ENCODE measurements around the gene PJVK. TPM values are rescaled to one million over a fixed set of nuclear protein-coding genes. Genes with fewer than 3 reads are reported as not detected.

Gene PJVK
- polyA plus RNA-seq, 3 donors = 1.4 TPM; not detected in 2

- no peak overlapping the region for H3K9ac ChIP-seq (ENCODE audit: insufficient read depth, low read length, poor library complexity, severe bottlenecking)
- no peaks in the 10 kb centered on the region for H3K4me1 ChIP-seq (ENCODE audit: control insufficient read depth in 1 of 2, insufficient read depth in 2 of 2, low read length in 2 of 2)
- H2AFZ ChIP-seq (ENCODE audit: insufficient read depth, low read depth, low read length, poor library complexity, severe bottlenecking) = no peak overlapping the region
- TF ChIP-seq, protein P1, sequence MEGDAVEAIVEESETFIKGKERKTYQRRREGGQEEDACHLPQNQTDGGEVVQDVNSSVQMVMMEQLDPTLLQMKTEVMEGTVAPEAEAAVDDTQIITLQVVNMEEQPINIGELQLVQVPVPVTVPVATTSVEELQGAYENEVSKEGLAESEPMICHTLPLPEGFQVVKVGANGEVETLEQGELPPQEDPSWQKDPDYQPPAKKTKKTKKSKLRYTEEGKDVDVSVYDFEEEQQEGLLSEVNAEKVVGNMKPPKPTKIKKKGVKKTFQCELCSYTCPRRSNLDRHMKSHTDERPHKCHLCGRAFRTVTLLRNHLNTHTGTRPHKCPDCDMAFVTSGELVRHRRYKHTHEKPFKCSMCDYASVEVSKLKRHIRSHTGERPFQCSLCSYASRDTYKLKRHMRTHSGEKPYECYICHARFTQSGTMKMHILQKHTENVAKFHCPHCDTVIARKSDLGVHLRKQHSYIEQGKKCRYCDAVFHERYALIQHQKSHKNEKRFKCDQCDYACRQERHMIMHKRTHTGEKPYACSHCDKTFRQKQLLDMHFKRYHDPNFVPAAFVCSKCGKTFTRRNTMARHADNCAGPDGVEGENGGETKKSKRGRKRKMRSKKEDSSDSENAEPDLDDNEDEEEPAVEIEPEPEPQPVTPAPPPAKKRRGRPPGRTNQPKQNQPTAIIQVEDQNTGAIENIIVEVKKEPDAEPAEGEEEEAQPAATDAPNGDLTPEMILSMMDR (IDR thresholded peaks at IDR 0.05) = no peak
- peaks cover 0 to 2% of the 10 kb centered on the region in 2 donors for H3K27me3 ChIP-seq (ENCODE audit: control insufficient read depth in 2 of 2, insufficient read depth in 2 of 2, low read length in 2 of 2)
- H3K36me3 Mint-ChIP-seq = peaks cover 51 to 77% of the 10 kb centered on the region in 2 donors
- H3K27me3 Mint-ChIP-seq (ENCODE audit: low read depth in 3 of 3) = no peaks in the 10 kb centered on the region
- peaks cover 18% of the 10 kb centered on the region for H3K79me2 ChIP-seq (ENCODE audit: insufficient read depth, low read length)
- no peaks in the 10 kb centered on the region for H4K20me1 ChIP-seq (ENCODE audit: insufficient read depth, low read length)
- no peak overlapping the region for H3K4me3 ChIP-seq (replicated peaks in 1 of 3; ENCODE audit: low read depth in 2 of 3, low read length in 3 of 3)
- H3K36me3 ChIP-seq (replicated peaks in 1 of 2; ENCODE audit: control insufficient read depth in 1 of 2, insufficient read depth in 2 of 2, low read length in 2 of 2) = peaks cover 18 to 58% of the 10 kb centered on the region in 2 donors
- no CpG with 5 or more reads among the region's 2 CpGs for WGBS (ENCODE audit: insufficient coverage)
- intact Hi-C loops (cut with micrococcal nuclease) = no loop called here
- H3K4me2 ChIP-seq (replicated peaks; ENCODE audit: extremely low read depth, low read length, poor library complexity, severe bottlenecking) = no peak overlapping the region
- peaks cover 2 to 17% (median 10%) of the 10 kb centered on the region in 7 donors for H3K9me3 Mint-ChIP-seq
- no peaks in the 10 kb centered on the region for H3K4me1 Mint-ChIP-seq
- DNase-seq = no peak
- H3K27ac ChIP-seq (ENCODE audit: low read depth in 1 of 2, low read length in 2 of 2) = no peak overlapping the region
- H3K27ac Mint-ChIP-seq = no peak overlapping the region
- no peaks in the 10 kb centered on the region for H3K9me3 ChIP-seq (replicated peaks in 1 of 2; ENCODE audit: control insufficient read depth in 1 of 2, insufficient read depth in 1 of 2, low read length in 2 of 2)
- no peak overlapping the region for H3K4me3 Mint-ChIP-seq
These were observed 23.7 kb upstream of the PJVK start for GRCh38 chr2:178427458-178427857.

DNA sequence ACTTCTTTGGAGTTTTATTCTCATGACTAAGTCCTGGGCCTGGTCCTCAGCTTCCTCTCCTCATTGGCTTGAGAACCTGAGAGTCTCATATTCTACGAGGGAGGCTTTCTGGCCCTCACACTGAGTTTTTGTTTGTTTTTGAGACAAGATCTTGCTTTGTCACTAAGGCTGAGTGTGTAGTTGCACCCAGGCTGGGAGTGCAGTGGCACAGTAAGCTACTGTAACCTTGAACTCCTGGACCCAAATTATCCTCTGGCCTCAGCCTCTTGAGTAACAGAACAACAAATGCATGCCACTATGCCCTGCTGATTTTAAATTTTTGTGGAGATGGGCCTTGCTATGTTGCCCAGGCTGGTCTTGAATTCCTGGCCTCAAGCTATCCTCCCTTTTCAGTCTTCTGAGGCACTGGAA, 22.8 kb upstream of the PJVK start:
- no peak overlapping the region for H3K4me3 Mint-ChIP-seq
- Histone ChIP-seq H3K9me3 (replicated peaks in 1 of 2; ENCODE audit: control insufficient read depth in 1 of 2, insufficient read depth in 1 of 2, low read length in 2 of 2) (no peaks in the 10 kb centered on the region), H3K27me3 (ENCODE audit: control insufficient read depth in 2 of 2, insufficient read depth in 2 of 2, low read length in 2 of 2) (peaks cover 0 to 2% of the 10 kb centered on the region in 2 donors), H2AFZ (ENCODE audit: insufficient read depth, low read depth, low read length, poor library complexity, severe bottlenecking) (no peak overlapping the region), H3K9ac (ENCODE audit: insufficient read depth, low read length, poor library complexity, severe bottlenecking) (no peak overlapping the region), H3K79me2 (ENCODE audit: insufficient read depth, low read length) (peaks cover 12% of the 10 kb centered on the region), H3K4me2 (replicated peaks; ENCODE audit: extremely low read depth, low read length, poor library complexity, severe bottlenecking) (no peak overlapping the region), H4K20me1 (ENCODE audit: insufficient read depth, low read length) (no peaks in the 10 kb centered on the region), H3K4me3 (replicated peaks in 1 of 3; ENCODE audit: low read depth in 2 of 3, low read length in 3 of 3) (no peak overlapping the region), H3K36me3 (replicated peaks in 1 of 2; ENCODE audit: control insufficient read depth in 1 of 2, insufficient read depth in 2 of 2, low read length in 2 of 2) (peaks cover 25 to 68% of the 10 kb centered on the region in 2 donors), H3K4me1 (ENCODE audit: control insufficient read depth in 1 of 2, insufficient read depth in 2 of 2, low read length in 2 of 2) (no peaks in the 10 kb centered on the region), H3K27ac (ENCODE audit: low read depth in 1 of 2, low read length in 2 of 2) (peak overlapping the region in 1 of 2 donors; percentile 30)
- no peaks in the 10 kb centered on the region for H3K4me1 Mint-ChIP-seq
- TF ChIP-seq, protein P1 (IDR thresholded peaks at IDR 0.05) = no peak
- no peak for DNase-seq
- H3K27me3 Mint-ChIP-seq (ENCODE audit: low read depth in 3 of 3) = no peaks in the 10 kb centered on the region
- peak overlapping the region in 1 of 7 donors; percentile 74 for H3K27ac Mint-ChIP-seq
- H3K9me3 Mint-ChIP-seq = peaks cover 2 to 14% (median 7%) of the 10 kb centered on the region in 7 donors
- WGBS (ENCODE audit: insufficient coverage) = 100% methylated on average over 1 of the region's 1 CpG
- intact Hi-C loops (cut with micrococcal nuclease) = no loop called here
- peaks cover 56 to 79% of the 10 kb centered on the region in 2 donors for H3K36me3 Mint-ChIP-seq
